ENCODE measurements around the gene VPS18.

The VPS18 gene

GRCh38 chr15:40934457-40934856, 40.2 kb downstream of the VPS18 start:
- TF ChIP-seq, protein P1, sequence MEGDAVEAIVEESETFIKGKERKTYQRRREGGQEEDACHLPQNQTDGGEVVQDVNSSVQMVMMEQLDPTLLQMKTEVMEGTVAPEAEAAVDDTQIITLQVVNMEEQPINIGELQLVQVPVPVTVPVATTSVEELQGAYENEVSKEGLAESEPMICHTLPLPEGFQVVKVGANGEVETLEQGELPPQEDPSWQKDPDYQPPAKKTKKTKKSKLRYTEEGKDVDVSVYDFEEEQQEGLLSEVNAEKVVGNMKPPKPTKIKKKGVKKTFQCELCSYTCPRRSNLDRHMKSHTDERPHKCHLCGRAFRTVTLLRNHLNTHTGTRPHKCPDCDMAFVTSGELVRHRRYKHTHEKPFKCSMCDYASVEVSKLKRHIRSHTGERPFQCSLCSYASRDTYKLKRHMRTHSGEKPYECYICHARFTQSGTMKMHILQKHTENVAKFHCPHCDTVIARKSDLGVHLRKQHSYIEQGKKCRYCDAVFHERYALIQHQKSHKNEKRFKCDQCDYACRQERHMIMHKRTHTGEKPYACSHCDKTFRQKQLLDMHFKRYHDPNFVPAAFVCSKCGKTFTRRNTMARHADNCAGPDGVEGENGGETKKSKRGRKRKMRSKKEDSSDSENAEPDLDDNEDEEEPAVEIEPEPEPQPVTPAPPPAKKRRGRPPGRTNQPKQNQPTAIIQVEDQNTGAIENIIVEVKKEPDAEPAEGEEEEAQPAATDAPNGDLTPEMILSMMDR (IDR thresholded peaks at IDR 0.05; ENCODE audit: low read depth, low read length): no peak
- H3K9me3 ChIP-seq: no peaks in the 10 kb centered on the region
- no peaks in the 10 kb centered on the region for H3K36me3 ChIP-seq
- no peak for DNase-seq
- H3K4me3 ChIP-seq (ENCODE audit: low read depth, low read length): no peak overlapping the region
- peaks cover 19% of the 10 kb centered on the region for H3K27me3 ChIP-seq
- no peaks in the 10 kb centered on the region for H3K4me1 ChIP-seq

DNA sequence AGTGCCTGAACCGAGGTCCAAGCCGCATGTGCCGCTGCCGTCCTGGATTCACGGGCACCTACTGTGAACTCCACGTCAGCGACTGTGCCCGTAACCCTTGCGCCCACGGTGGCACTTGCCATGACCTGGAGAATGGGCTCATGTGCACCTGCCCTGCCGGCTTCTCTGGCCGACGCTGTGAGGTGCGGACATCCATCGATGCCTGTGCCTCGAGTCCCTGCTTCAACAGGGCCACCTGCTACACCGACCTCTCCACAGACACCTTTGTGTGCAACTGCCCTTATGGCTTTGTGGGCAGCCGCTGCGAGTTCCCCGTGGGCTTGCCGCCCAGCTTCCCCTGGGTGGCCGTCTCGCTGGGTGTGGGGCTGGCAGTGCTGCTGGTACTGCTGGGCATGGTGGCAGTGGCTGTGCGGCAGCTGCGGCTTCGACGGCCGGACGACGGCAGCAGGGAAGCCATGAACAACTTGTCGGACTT, 42.0 kb downstream of the VPS18 start:
- TF ChIP-seq, protein P1 (IDR thresholded peaks at IDR 0.05; ENCODE audit: low read depth, low read length): no peak
- Histone ChIP-seq H3K27me3 (peaks cover 1% of the 10 kb centered on the region; the same call in 1 of the 2 replicates), H3K4me3 (ENCODE audit: low read depth, low read length) (no peak overlapping the region), H3K4me1 (peaks cover 6% of the 10 kb centered on the region), H3K9me3 (no peaks in the 10 kb centered on the region), H3K36me3 (no peaks in the 10 kb centered on the region)
- no peak for DNase-seq

DNA sequence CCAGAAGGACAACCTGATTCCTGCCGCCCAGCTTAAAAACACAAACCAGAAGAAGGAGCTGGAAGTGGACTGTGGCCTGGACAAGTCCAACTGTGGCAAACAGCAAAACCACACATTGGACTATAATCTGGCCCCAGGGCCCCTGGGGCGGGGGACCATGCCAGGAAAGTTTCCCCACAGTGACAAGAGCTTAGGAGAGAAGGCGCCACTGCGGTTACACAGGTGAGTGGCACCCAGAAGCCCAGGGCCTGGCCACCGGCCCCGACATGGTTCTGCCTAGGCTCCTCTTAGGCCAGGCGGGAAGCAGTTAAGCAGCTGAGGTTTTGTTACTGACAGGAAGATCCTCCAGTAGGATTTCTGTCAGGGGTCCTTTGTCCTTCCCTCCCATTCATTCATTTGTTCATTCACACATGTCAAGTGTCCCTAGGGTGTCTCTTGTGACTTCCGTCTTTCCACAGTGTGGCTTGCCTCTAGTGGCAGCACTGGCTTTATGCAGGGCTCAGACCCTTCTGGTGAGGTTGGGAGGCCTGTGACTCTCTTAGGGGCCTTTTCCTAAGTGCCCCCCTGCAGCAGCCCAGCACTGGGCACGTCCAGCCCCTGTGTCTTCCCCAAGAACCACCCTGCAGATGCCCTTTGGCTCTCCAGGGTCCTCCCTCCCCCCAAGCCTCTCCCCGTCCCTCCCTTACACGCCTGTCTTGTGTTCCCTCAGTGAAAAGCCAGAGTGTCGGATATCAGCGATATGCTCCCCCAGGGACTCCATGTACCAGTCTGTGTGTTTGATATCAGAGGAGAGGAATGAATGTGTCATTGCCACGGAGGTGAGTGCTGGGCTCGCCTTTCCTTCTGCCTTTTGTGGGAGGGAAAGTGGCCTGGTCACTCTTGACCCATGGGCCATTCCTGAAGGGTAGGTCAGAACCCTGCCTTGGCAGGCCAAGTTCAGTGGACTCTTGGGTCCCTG, 42.7 kb downstream of the VPS18 start:
- no peak for DNase-seq
- H3K9me3 ChIP-seq: no peaks in the 10 kb centered on the region
- TF ChIP-seq, protein P1 (IDR thresholded peaks at IDR 0.05; ENCODE audit: low read depth, low read length): peak; percentile 31; the same call in 1 of the 2 replicates
- no peaks in the 10 kb centered on the region for H3K27me3 ChIP-seq
- peaks cover 7% of the 10 kb centered on the region for H3K4me1 ChIP-seq
- H3K4me3 ChIP-seq (ENCODE audit: low read depth, low read length): no peak overlapping the region
- H3K36me3 ChIP-seq: no peaks in the 10 kb centered on the region

DNA sequence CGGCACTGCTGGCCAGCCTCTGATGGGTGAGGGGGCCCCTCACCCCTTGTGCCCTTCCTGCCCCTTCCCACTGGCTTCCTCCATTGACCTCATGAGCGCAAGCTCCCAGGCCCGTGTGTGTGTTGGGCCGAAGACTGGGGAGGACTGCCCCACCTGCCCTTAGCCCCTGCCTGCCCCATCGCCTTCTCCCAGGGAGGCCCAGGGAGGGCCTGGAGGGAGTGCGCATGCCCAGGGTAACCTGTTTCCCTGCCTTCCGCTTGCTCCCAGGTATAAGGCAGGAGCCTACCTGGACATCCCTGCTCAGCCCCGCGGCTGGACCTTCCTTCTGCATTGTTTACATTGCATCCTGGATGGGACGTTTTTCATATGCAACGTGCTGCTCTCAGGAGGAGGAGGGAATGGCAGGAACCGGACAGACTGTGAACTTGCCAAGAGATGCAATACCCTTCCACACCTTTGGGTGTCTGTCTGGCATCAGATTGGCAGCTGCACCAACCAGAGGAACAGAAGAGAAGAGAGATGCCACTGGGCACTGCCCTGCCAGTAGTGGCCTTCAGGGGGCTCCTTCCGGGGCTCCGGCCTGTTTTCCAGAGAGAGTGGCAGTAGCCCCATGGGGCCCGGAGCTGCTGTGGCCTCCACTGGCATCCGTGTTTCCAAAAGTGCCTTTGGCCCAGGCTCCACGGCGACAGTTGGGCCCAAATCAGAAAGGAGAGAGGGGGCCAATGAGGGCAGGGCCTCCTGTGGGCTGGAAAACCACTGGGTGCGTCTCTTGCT, 43.7 kb downstream of the VPS18 start:
- TF ChIP-seq, protein P1 (IDR thresholded peaks at IDR 0.05; ENCODE audit: low read depth, low read length): peak; percentile 42
- DNase-seq: no peak
- Histone ChIP-seq H3K4me3 (ENCODE audit: low read depth, low read length) (no peak overlapping the region), H3K4me1 (peaks cover 7% of the 10 kb centered on the region), H3K27me3 (no peaks in the 10 kb centered on the region), H3K36me3 (no peaks in the 10 kb centered on the region), H3K9me3 (no peaks in the 10 kb centered on the region)

DNA sequence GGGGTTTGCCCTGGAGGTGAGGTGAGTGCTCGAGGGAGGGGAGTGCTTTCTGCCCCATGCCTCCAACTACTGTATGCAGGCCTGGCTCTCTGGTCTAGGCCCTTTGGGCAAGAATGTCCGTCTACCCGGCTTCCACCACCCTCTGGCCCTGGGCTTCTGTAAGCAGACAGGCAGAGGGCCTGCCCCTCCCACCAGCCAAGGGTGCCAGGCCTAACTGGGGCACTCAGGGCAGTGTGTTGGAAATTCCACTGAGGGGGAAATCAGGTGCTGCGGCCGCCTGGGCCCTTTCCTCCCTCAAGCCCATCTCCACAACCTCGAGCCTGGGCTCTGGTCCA, 44.3 kb downstream of the VPS18 start:
- H3K4me3 ChIP-seq (ENCODE audit: low read depth, low read length): no peak overlapping the region
- peaks cover 7% of the 10 kb centered on the region for H3K4me1 ChIP-seq
- TF ChIP-seq, protein P1 (IDR thresholded peaks at IDR 0.05; ENCODE audit: low read depth, low read length): no peak
- no peak for DNase-seq
- no peaks in the 10 kb centered on the region for H3K27me3 ChIP-seq
- no peaks in the 10 kb centered on the region for H3K9me3 ChIP-seq
- H3K36me3 ChIP-seq: no peaks in the 10 kb centered on the region

Measured in BE2C (cell line).